ENCODE results near the gene OR2C1. TPM values are rescaled to one million over a fixed set of nuclear protein-coding genes. Genes with fewer than 3 reads are reported as not detected.

The OR2C1 gene
- polyA plus RNA-seq, 1 donor from 2014 or later, result not detected

- Histone ChIP-seq H3K4me2 (ENCODE audit: low read length) (no peak overlapping the region), H3K4me3 (ENCODE audit: low read length) (no peak overlapping the region), H3K27me3 (ENCODE audit: insufficient read depth, low read depth, low read length) (no peaks in the 10 kb centered on the region), H3K27ac (ENCODE audit: low read length) (no peak overlapping the region), H3K9me2 (ENCODE audit: insufficient read depth, low read length) (no peaks in the 10 kb centered on the region), H3K9me3 (ENCODE audit: low read length) (no peaks in the 10 kb centered on the region), H3K9ac (ENCODE audit: low read length) (no peak overlapping the region), H2AFZ (ENCODE audit: low read depth, low read length) (no peak overlapping the region), H3K79me2 (replicated peaks; ENCODE audit: insufficient read depth, low read length) (no peaks in the 10 kb centered on the region), H4K20me1 (ENCODE audit: insufficient read depth) (no peaks in the 10 kb centered on the region), H3K36me3 (ENCODE audit: insufficient read depth, low read length) (no peaks in the 10 kb centered on the region), H3F3A (ENCODE audit: insufficient read depth, low read length, poor library complexity, severe bottlenecking) (no peaks in the 10 kb centered on the region)
- no peak for TF ChIP-seq EP300 (conservative IDR thresholded peaks at IDR 0.05; ENCODE audit: poor library complexity, severe bottlenecking)
- no peak for TF ChIP-seq POLR2AphosphoS5 (IDR thresholded peaks at IDR 0.05)
- TF ChIP-seq EZH2 (IDR thresholded peaks at IDR 0.05; ENCODE audit: borderline replicate concordance, insufficient read depth, low read length, poor library complexity, severe bottlenecking), result no peak
- TF ChIP-seq TAF1 (IDR thresholded peaks at IDR 0.05; ENCODE audit: low read depth), result no peak
Measured at GRCh38 chr16:3346041-3346440, 9.6 kb upstream of the OR2C1 start.

- Histone ChIP-seq H3K9ac (ENCODE audit: low read length) (no peak overlapping the region), H3K27ac (ENCODE audit: low read length) (no peak overlapping the region), H3K4me3 (ENCODE audit: low read length) (no peak overlapping the region), H3K79me2 (replicated peaks; ENCODE audit: insufficient read depth, low read length) (no peaks in the 10 kb centered on the region), H2AFZ (ENCODE audit: low read depth, low read length) (no peak overlapping the region), H3K27me3 (ENCODE audit: insufficient read depth, low read depth, low read length) (no peaks in the 10 kb centered on the region), H3K4me2 (ENCODE audit: low read length) (no peak overlapping the region), H3K9me3 (ENCODE audit: low read length) (no peaks in the 10 kb centered on the region), H3F3A (ENCODE audit: insufficient read depth, low read length, poor library complexity, severe bottlenecking) (no peaks in the 10 kb centered on the region), H3K36me3 (ENCODE audit: insufficient read depth, low read length) (no peaks in the 10 kb centered on the region), H4K20me1 (ENCODE audit: insufficient read depth) (no peaks in the 10 kb centered on the region), H3K9me2 (ENCODE audit: insufficient read depth, low read length) (no peaks in the 10 kb centered on the region)
- TF ChIP-seq EP300 (conservative IDR thresholded peaks at IDR 0.05; ENCODE audit: poor library complexity, severe bottlenecking) (no peak), RAD21 (conservative IDR thresholded peaks at IDR 0.05) (no peak), POLR2AphosphoS5 (IDR thresholded peaks at IDR 0.05) (no peak), TAF1 (IDR thresholded peaks at IDR 0.05; ENCODE audit: low read depth) (no peak), REST (IDR thresholded peaks at IDR 0.05; ENCODE audit: borderline replicate concordance) (no peak), EZH2 (IDR thresholded peaks at IDR 0.05; ENCODE audit: borderline replicate concordance, insufficient read depth, low read length, poor library complexity, severe bottlenecking) (no peak), MXI1 (conservative IDR thresholded peaks at IDR 0.05; ENCODE audit: poor library complexity, severe bottlenecking) (no peak), SMC3 (conservative IDR thresholded peaks at IDR 0.05; ENCODE audit: poor library complexity) (no peak), CTCF (IDR thresholded peaks at IDR 0.05; ENCODE audit: poor library complexity, severe bottlenecking) (no peak)
Measured at GRCh38 chr16:3347586-3347985, 8.1 kb upstream of the OR2C1 start.
